HG03342 (cell line): ENCODE data around the gene IQCK.
"Not testable (repeated sequence)": the region's sequence is repeated elsewhere in the genome, so short reads cannot be mapped to it uniquely, and the experiment has no call there.

Experiments used
- ATAC-seq: cut with Tn5 transposase; IDR thresholded peaks from one replicate; pipeline ENCODE4 v1.9.1; 2021; ENCODE audit warnings: mild to moderate bottlenecking, moderate library complexity; ENCODE audit not compliant: unreplicated experiment

The IQCK gene

DNA sequence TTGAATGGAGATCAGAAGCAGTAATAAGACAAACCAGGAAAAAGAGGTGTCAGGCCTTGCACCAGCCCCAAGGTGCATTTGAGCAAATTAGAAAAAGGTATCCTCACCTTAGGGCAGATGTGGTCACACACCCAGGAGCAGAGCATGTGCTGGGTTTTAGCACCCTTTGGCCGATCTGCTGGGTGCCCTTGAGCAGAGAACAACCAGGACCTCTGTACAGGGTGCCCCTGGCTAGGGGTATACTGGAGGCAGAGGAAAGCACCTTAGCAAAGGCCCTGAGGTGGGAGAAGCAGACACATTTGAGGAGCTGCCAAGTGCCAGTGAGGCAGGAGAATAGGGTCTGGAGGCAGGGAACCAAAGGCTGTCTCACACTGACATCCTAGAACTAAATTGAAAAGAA, 67.0 kb downstream of the IQCK start:
- no peak for ATAC-seq

DNA sequence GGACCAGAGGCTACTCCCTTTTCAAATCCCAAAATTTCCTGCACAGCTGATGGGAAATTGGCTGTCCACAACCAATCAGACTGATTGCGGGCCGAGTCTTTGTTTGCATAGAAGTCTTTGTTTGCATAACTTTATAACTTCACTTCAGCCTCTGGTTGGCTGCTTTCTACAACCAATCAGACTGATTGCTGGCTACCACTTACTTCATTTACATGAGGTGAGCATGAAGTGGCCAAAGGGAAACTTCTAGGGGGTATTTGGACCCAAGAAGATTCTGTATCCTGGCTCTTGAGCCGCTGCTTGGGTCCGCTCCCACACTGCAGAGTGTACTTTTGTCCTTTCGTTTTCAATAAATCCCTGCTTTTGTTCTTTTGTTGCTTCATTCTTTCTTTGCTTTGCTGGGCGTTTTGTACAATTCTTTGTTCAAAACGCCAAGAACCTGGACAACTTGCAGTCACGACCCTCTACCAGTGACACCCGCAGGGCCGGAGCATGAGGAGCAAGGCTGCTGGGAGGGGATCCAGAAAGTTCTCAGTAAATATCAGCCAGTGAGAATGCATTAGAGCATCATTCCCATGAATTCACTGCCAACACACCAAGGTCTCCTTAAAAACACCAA, 67.5 kb downstream of the IQCK start:
- ATAC-seq = no peak

DNA sequence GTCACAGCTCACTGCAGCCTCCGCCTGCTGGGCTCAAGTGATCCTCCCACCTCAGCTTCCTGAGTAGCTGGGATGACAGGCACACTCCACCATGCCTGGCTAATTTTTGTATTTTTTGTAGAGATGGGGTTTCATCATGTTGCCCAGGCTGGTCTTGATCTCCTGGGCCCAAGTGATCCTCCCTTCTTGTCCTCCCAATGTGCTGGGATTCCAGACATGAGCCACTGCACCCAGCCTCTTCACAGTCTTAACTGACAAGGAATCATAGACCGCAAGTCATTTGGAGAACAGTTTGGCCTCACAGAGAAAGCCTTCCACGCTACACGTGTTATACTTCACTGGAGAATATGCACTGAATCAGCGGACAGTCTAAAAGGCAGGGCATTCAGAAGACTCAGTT, 83.3 kb downstream of the IQCK start:
- ATAC-seq = not testable (repeated sequence)

DNA sequence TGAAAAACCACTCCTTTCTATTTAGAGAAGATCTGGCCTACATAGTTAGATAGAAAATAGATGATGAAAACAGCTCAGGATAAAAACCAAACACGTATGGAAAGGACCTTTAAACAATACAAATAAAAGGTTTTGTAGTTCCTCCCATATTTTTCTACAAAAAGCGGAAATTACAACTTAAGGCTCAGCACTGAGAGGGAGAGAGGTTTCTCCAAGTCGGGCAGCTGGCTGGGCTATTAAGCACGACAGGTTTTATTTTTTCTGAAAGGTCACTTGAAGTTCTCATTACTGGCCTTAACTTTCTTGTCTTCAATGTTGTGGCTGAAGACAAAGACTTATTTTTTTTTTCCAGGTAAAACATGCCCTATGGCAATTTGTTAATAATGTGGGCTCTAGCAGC, 83.8 kb downstream of the IQCK start:
- not testable (repeated sequence) for ATAC-seq

DNA sequence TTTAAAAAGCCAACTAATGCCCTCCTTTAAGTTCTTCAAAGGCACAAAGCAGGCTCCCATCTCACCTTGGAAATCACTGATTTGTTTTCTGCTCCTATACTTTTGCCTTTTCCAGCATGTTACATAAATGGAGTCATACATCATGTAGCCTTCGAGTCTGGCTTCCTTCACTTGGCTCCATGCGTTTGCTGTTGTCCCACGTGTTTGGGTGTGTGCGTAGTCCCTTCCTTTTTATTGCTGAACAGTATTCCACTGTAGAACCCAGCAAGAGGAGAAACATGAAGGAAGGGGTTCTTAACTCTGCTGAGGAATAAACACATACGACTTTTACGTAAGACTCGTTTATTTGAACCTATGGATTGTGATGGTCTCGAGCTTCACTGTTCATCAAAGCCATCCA, 84.5 kb downstream of the IQCK start:
- ATAC-seq = no peak

DNA sequence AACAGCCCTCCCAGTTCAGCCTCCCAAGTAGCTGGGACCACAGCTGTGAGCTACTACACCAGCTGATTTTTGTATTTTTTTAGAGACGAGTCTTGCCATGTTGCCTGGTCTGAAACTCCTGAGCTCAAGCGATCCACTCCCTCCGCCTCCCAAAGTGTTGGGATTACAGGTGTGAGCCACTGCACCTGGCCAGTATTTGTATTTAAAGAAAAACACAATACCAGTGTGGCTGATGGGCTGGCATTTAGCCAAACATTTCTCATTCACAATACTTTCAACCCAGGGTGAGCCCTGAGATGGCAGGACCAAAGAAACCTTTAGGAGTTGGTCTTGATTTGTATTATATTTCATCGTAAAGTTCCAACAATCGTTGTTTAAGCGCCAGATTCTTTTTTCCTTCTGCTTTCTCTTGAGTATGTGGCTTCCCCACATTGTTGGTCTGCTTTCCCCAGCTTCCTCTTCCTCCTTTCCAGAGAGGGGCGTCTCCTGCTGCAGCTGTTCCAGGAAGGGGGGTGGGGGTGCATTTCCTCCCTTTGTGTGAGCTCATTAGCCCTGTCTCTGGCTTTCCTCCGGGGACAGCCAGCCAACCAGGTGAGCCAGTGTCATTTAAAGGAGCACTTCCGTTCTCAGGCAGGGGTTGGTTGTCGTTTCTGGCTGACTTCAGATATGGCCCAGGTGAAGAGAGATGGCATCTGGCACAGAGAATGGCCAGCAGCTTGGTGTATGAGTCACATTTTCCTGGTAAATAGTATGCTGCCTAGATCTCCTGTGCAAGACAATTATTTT, 86.7 kb downstream of the IQCK start:
- ATAC-seq = no peak

DNA sequence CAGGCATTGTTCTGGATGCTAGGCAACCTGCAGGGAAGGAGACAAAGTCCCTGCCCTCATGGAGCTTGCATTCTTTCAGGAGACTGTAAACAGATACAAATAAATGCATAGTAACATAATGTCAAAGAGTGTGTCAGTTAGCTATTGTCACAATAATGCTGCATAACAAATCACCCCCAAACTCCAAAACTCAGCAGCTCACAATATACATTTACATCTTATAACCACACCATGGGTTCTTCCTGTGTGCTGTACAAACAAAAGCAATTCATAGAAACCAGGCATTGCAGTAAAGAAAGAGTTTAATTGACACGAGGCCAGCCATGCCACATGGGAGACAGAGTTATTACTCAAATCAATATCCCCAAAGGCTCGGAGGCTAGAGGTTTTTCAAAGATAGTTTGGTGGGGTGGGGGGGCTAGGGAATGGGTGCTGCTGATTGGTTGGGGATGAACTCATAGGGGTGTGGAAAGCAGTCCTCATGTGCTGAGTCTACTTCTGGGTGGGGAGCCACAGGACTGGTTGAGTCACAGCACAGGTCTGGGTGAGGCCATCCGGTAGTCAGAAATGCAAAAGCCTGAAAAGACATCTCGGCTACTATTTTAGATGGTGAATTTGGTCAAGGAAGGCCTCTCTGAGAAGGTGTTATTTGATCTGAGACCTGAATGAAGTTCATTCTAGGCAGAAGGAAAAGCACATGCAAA, 87.5 kb downstream of the IQCK start:
- ATAC-seq = no peak

DNA sequence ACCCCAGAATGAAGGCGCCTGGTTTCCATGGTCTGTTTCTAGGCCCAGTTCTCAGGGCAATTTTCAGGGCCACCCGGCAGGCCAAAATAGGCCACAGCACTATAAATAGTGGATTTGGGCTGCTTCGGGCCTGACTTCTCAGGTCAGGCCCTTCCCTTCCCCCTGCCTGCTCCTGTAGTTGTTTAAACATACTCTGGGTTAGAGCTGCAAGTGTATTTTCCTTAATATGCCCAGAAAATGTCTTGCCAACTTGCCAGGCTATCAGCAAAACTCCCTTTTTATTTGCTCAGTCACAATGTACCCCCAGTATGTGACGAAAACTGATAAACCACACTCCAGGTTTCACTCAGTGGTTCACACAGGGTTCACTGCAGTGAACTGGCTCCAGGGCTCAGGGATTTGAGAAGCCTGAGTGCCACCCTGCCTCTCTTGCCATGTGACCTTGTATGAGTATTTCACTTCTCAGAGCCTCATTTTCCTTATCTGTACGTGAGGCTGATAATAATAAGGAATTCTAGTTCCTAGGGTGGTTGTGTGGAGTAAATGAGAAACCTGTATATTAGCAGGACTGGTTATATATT, 90.1 kb downstream of the IQCK start:
- ATAC-seq = no peak

DNA sequence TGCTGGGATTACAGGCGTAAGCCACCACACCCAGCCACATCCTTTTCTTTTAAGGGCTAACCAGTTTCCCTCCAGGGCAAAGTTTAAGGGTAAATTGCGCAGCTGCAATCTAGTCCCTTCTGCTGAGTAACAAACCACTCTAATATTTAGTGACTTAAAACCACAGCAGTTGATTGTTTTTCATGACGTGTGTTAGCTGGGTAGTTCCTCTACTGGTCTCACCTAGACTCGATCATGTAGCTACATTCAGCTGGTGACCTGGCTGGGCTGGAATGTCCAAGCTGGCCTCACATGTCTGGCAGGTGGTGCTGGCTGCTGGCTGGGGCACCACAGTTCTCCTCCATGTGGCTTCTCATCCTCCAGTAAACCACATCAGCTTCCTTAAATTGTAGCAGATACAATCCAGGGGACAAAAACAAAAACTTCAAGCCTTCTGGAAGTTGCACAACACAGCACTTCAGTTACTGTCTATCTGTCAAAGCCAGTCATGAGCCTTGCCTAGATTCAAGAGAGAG, 91.1 kb downstream of the IQCK start:
- ATAC-seq = no peak

DNA sequence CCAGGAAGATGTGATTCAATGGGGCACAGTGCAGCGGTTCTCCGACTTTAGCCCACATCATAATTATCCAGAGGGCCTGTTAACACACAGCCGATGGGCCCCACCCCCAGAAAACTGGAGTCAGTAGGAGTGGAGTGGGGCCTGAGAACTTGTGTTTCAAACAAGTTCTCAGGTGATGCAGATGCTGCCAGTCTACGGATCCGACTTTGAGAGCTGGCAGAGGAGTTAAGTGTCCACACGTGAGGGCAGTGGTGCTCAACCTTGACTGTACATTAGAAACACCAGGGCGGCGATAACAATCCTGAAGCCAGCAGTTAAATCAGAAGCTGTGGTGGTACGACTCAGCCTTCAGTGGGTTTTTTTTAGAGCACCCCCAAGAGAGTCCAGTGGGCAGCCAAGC, 91.6 kb downstream of the IQCK start:
- ATAC-seq = no peak

DNA sequence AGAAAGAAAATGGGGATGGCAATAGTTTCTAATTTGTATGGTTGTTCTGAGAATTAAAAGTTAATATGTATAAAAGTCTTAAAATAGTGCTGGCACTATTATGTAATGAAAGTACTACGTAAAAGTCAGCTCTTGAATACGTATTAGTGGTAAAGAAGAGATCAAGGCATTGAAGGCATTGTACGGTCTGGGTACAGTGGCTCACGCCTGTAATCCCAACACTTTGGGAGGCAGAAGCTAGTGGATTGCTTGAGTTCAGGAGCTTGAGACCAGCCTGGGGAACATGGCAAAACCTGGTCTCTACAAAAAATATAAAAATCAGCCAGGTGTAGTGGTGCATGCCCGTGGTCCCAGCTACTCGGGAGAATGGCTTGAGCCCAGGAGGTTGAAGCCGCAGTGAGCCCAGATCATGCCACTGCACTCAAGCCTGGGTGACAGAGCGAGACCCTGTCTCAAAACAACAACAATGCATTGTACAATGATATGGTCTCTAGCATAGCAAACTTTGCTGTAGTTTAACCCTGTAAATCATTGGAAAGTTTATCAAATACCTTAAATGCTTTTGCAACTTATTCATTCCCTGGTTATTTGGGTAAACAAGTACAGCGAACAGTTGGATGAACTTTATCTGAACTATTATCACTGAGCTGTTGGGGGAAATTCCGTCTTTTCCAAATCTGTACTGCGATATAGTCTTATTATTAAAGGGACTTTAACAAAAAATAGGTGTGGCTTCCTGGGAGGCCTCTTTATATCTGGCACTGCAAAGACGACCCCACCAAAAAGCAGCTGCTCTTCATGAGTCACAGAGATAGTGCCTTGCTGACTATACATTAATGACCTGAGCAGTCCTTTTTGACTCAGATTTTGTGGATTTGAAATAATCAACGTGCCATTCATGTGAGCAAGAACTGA, 93.0 kb downstream of the IQCK start:
- ATAC-seq = no peak

DNA sequence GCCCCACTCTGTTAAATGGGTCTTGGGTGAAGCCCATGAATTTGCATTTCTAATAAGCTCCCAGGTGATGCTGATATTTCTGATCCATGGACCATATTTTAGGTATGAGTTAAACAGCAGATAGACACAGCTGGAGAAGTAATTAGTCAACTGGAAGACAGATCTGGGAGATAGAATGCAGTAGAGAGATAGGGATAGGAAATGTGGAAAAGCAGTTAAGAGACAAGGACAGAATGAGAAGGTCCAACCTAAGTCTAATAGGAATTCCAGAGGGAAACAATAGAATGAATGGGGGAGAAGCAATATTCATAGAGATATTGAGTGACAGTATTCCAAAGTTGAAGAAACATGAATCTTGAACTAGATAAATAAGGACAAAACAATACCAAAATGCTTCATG, 94.9 kb downstream of the IQCK start:
- ATAC-seq = no peak

DNA sequence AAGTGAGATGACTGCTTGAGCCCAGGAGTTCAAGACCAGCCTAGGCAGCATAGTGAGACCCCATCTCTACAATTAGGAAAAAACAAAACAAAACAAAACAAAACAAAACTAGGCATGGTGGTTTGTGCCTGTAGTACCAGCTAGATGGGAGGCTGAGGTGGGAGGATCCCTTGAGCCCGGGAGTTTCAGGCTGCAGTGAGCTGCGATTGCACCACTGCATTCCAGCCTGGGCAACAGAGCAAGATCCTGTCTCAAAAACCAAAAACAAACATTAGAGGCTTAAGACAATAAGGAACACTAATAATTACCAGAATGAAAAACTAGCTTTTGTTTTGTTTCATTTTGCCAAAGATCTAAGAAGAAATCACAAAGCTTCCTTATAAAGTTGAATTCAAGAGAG, 97.3 kb downstream of the IQCK start:
- no peak for ATAC-seq

DNA sequence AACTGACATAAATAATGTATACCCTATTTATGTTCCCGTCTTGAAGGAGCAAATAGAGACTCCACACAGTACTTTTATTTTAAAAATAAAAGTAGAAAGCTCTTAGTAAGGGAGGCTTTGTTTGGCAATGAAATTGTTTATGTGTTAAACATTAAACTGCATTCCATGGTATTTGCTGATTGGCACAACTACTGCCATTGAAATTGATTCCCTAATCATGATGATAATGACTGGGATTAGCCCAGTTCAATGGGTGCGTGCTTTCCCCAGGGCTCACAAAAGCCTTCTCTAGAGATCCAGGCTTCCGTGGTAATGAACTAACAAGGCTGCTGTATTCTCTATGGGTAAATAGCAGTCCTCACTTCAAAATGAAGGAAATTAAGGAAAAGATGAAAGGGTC, 99.1 kb downstream of the IQCK start:
- no peak for ATAC-seq

DNA sequence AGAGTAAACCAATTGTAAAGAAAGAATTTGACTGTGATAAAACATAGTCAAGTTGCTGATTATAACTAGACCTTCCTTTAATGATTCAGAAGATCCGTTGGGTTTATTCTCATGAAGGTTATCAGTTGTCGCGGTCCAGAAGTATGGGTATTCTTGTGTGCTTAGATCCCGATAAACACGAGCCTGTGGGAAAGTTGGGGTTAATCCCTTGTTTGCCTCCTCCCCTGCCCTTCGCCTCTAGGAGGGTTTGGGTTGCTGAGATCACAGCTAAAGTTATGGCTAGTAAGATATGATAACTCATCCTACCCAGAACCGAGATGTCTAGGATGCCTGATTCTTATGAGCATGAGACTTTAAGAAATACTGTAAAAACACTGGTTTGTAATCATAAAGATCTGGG, 99.8 kb downstream of the IQCK start:
- no peak for ATAC-seq

DNA sequence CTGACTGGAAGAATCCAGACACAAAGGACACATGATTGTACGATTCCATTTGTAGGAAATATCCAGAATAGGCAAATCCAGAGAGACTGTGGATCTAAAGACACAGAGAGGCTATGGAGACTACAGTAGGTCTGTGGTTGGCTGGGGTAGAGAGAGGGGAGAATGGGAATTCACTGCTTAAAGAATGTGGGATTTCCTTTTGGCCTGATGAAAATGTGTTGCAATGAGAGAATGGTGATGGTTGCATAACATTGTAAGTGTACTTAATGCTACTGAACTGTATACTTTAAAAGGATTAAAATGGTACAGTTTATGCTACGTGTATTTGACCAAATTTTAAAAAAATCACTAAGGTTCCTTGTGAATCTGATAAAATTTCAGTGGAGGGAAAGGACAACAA, 104.5 kb downstream of the IQCK start:
- ATAC-seq = no peak

DNA sequence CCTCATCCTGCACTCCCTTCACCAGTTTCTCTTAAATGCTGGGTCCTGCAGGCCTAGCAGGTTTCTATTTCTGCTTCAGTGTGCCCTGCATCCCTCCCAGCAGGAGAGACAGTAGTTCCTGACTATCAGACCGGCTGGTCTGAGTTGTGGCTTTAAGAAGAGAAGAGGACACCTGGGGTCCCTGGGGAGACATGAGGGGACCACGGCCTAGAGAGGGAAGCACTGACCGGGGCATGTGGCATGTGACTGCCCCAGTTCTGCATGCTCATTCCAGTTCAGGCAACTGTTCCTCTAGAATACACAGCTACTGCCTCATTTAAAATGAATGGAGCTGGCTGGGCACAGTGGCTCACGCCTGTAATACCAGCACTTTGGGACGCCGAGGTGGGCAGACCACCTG, 105.3 kb downstream of the IQCK start:
- ATAC-seq = no peak

DNA sequence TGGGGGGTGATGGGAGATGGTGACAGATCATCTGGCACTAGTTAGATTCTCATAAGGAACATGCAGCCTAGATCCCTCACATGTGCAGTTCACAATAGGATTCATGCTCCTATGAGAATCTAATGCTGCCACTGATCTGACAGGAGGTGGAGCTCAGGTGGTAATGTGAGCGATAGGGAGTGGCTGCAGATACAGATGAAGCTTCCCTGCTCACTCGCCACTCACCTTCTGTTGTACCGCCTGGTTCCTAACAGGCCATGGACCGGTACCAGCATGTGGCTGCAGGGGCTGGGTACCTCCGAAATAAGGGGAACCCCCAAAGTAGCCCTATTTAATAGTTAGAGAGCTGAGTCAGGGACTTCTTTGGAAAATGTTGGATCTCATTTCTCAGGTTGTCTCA, 106.1 kb downstream of the IQCK start:
- ATAC-seq = no peak

DNA sequence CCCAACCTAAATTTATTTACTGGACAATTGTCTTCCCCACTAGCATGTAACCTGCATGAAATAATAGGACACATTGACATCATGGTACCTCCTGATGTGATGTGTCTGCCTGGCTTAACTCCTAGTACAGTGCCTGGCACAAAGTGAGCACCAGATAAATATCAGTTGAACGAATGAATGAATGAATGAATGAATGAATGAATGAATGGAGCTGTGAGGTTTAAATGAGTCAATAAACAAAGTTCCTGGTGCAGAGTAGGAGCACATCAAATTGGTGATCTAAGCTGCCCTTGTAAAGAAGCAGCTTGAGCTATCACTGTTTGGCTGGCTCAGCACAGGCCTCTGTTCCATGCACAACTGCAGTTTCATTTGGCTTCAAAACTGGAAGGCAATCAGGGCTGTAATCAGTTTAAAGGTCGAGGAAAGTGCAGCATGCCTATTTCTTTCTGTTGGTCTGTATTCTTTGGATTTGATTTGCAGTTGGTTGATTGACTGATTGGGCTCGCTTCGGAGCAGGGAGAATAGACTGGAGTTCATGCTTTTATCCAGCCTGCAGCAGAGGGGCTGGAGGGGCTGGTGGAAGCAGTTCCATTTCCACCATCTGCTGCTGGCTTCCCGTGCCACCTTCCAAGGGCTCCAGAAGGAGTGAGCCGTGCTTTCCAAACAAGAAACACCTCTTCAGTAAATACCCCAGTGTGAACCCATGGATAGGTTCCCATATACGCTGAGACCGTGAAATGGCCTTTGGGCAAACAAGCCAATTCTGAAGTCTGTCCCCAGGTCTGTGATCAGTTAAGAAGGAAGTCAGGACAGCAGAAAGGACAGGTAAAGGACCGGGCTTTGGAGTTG, 112.0 kb downstream of the IQCK start:
- no peak for ATAC-seq
